NCI-H524 (cell line): ENCODE data around the gene CDR2.
A peak's percentile ranks its signal among the peaks of the same experiment; 100 is the strongest.
"Not testable (repeated sequence)": the region's sequence is repeated elsewhere in the genome, so short reads cannot be mapped to it uniquely, and the experiment has no call there.

ENCODE experiments used
- DNase-seq, 2 experiments: peaks; one replicate each; lab custom pipeline; 2025; lab: John Stamatoyannopoulos, UW

CDR2 gene

DNA sequence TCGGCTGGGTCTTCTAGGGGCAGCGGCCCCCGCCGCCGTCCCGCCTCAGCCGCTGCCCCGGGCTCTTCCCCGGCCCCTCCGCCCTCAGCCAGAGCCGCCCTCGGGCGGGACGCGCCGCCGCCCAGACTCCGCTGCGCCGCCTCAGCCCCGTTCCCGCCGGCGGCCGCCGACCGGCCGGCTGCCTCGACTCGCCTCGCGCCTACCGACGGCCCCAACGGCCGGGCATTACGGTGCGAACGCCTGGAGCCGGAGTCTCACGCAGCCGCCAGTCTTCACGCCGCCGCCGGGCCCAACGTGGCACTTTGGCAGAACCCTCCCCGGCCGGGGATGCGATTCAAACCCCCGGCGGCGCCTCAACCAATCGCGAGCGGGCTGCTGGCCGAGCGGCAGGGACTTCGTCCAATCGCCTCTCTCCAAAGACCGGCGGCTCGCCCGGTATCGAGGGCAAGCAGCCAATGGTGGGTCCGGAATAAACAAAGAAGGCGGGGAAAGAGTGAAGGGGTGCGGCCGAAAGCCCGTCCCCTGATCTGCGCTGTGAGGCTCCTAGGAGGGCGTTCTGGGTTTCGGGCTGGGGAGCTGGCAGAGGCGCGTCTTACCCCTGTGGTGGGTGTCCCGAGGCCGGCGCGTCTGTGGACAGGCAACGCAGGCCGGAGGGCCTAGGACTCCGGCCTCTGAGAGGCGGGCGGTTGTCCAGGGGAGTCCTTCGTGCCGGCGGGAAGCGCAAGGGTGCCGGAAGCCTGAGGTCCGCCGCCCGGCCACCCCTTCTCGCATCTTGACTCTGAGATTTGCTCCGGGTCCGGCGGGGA, at the start of gene CDR2:
Gene CDR2, minus strand, starts transcription at position 309 of the 806 bp plus-strand sequence. CDS start 310 bp downstream, outside the sequence.
- DNase-seq, result peak; percentile 96 to 99

- no peak for DNase-seq
Measured at GRCh38 chr16:22423716-22424115, 49.3 kb upstream of the CDR2 start.

DNA sequence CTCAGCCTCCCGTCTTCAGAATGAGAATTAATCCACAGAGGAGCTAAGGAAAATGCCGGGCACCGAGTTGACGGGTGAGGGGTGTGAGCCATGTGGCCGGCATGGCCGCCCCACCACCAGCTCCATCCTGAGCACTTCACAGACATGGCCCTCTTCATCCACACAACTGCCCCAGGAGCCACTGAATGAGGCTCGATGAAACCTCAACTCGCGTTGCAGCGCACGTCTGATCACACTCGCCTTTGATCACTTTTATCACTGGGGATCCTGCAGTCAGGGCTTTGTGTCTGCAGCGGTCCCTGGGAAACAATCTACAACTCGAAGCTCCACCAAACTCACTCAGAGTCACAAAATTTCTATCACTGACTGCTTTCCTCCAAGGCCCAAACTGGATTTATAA, 46.7 kb upstream of the CDR2 start:
- DNase-seq, result no peak

DNA sequence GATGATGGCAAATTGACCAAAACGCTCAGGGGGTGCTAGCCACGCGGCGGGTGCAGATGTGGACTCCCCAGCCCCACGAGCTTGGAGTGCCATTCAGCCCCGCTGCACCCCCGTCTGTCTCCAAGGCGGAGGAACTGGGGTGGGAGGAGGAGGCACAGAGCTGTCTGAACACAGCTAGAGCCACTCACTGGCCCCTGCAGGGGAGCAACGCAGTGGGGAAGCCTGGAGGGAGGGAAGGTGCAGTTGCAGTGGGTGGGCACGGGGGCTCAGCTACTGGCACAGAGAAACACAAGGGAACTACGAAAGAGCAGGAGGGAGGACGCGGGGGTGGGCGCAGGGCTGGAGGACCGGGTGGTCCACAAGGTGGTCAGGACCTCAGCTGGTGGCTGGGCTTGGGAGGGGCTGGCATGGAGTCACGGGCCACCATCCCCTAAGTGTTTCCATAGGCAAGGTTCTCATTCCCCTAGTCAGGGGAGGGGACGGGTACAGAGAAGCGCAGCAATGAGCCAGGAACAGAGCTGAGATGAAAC, 46.3 kb upstream of the CDR2 start:
- no peak for DNase-seq

GRCh38 chr16:22419908-22420307, 45.5 kb upstream of the CDR2 start:
- DNase-seq, result no peak

DNA sequence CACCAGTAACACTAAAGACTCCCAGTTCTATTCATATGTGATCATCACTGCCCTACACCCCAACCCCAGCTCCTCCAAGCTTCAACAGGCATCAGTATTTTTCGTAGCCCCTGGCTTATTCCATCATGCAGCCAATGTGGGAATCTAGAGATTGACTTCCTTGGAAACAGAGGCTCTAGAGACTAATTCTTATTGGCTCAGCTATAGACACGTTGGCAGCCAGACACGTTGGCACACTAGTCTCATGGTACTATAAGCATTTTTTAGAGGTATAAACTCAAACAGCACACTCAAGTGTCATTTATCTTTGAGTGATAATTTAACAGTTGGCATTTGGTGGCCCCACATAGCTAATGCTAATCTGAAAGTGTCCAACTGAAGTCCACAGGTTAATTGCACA, 44.4 kb upstream of the CDR2 start:
- no peak for DNase-seq

GRCh38 chr16:22417798-22418197, 43.4 kb upstream of the CDR2 start:
- DNase-seq, result not testable (repeated sequence)

DNA sequence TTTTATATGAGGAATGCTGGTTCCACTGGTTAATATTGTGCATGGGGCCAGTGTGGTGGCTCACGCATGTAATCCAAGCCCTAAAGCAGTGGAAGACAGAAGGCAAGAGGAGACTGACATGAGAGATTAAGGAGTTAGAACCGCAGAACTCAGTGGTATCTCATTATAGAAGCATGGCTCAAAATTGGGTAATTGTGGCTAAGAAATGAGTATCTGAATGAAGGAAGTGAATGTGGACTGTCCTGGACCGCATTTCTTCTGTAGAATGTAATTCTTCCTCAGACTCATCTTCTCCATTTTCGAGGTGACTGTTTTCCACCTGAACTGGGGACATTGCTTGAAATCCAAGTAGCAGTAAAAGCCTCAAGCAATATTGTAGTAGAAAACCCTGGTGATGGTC, 42.6 kb upstream of the CDR2 start:
- DNase-seq, result no peak

DNA sequence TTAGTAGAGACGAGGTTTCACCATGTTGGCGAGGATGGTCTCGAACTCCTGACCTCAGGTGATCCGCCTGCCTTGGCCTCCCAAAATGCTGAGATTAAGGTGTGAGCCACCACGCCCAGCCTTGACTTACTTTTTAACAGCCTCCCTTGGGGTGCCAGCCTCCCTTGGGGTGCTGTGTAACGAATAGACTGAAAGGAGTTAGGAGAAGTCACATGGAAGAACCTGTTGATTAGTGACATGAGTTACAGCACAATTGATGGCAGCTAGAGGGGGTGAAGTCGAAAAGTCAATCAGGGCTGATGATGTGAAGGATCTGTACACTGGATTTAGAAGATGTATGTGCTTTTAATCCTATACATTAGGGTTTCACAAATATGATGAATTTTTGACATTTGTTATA, 39.4 kb upstream of the CDR2 start:
- DNase-seq, result no peak

DNA sequence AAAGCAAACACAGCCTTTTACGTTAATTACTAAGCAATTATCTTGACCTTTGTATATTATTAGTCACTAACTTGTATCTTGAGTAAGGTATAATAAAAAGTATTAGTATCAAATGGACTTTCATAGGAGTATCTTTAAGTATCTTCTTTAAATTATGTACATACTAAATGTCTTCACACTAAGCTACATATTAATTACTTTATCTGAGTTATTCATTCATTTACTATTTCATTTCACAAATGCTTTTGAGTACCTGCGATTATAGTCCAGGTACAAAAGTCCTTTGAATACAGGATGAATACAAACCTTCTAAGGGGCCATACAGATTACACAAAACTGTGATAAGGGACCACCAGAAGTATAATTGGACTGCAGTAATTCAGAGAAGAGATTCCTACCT, 33.1 kb upstream of the CDR2 start:
- DNase-seq, result no peak

DNA sequence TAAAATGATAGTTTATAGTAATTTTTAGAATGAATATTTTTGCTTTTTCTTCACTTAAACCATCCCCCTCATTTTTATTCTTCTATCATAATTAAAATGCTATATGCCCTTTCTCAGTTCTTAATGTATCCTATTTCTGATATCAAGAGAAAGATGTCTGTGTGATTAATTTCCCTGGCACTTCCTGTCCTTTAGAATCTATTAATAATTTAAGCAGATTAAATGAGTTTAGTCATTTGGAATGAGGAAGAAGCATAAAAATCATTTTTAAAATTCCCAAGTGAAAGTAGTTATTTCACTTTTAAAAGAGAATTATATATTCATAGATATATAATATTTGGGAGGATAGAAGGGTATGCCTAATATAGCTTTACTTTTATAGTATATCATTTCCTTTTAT, 27.8 kb upstream of the CDR2 start:
- no peak for DNase-seq

DNA sequence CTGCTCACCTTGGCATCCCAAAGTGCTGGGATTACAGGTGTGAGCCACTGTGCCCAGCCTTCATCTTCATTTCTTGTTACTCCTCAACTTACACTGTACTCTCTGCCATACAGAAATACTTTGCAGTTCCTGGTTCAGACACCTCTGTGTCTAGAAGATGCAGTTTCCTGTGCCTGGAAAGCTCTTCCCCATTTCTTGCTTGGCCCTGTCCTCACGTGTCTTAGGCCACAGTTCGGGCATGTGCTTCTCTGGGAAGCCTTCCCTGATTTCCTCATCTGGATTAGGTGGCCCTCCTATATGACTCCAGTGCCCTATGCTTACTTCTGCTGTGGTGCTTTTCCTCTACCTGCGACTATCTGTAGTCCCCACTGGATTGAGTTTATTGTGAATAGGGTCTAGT, 26.5 kb upstream of the CDR2 start:
- DNase-seq, result no peak

DNA sequence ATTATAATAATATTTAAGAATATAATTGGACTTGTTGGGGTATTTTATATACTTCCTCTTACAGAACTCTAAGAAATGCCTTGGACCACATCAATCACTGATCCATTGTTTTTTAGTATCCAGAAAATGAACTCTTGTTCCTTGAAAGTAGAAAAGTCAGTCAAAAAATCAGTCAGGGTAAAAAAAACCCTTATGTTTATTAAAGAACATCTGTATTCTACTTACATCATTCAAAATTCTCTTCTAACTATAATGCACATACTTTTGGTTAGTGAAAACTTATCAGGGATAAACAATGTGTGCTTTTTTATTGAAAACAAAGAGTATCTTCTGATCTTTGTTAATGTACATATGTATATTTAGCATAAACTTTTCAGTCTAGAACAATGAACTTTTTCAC, 23.5 kb upstream of the CDR2 start:
- DNase-seq, result no peak

DNA sequence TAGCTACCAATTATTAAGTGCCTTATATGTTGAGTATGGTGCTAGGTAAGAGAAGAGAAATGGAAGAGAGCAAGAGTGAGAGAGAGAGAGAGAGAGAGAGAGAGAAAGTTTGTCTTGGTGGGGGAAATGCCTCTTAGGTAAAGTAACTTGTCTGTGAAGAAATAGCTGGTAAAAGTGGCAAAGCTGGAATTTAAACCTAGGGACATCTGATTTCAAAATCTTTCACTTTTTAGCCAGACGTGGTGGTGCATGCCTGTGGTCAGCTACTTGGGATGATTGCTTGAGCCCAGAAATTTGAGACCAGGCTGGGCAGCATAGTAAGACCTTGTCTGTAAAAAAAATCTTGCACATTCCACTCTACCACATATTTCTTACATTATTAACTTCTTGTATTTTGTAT, 23.0 kb upstream of the CDR2 start:
- no peak for DNase-seq

- no peak for DNase-seq
Measured at GRCh38 chr16:22395960-22396359, 21.5 kb upstream of the CDR2 start.

DNA sequence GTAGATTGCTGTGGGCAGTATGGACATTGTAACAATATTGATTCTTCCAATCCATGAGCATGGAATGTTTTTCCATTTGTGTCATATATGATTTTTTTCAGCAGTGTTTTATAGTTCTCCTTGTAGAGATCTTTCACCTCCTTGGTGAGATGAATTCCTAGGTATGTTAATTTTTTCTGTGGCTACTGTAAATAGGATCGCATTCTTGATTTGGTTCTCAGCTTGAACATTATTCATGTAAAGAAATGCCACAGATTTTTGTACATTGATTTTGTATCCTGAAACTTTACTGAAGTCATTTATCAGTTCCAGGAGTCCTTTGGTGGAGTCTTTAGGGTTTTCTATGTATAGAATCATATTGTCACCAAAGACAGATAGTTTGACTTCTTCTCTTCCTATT, 19.7 kb upstream of the CDR2 start:
- no peak for DNase-seq

DNA sequence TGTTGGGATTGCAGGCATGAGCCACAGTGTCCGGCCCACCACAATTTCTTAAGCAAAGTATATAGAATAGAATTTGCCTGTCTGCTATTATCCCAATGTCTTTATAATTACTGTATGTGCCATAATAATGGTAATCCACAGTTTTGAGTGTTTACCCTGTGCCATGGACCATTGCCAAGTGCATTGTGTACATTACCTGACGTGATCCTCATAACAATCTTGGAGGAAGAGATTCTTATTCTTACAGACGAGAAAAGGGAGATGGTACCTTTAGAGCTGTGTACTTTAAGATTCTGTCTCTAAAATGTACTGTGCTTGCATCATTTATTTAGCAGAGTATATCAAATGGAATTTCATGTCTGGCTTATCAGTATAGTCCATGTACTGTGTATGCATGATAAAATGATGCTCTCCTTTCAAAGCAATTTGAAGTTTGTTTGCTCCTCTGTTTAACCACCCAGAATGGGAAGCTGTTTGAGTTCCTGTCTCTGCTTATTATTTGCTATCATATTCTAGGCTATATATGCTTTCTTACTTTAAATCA, 13.8 kb upstream of the CDR2 start:
- DNase-seq, result no peak

DNA sequence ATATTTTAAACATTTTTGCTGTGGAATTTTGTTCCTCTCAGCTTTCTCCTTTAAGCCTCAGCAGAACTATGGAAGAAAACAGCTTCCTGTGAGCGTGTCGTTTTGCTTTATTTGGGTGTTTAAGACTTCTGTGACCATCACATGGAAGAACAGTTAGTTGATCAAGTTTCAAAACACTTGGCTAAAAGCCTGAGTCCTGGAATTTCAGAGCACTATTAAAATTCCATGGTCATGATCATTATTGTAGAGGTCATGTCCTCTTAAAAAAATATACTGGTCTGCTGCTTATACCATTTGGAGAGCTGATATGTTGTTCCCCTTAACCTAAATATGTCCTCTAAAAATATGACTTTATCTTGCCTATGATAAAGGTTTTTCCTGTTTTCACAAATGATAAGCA, 12.6 kb upstream of the CDR2 start:
- no peak for DNase-seq

- no peak for DNase-seq
Measured at GRCh38 chr16:22385196-22385595, 10.8 kb upstream of the CDR2 start.

GRCh38 chr16:22383827-22384226, 9.4 kb upstream of the CDR2 start:
- DNase-seq, result no peak

- DNase-seq, result no peak
Measured at GRCh38 chr16:22381392-22381791, 7.0 kb upstream of the CDR2 start.

GRCh38 chr16:22380529-22380928, 6.1 kb upstream of the CDR2 start:
- DNase-seq, result no peak

DNA sequence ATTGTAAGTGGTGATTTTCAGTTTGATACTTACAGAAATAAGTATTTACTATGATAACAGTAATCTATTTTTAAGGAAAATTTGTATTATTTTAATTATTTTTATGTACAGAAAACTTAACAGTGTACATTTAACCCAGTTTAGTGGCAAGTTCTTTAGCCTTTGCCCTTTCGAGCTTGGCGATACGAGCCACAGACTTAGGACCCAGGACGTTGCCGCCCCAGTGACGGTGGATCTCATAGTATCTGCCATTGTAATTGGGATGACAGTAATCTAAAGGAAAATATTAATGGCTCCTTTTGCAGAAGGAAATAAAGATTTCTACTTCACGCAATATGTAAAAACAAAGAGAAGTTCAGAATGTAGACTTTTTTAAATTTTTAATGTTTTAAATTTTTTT, 5.2 kb upstream of the CDR2 start:
- DNase-seq, result no peak
